Skin epidermis (tissue), 12 donors: Measurements from ENCODE around the gene VGLL4.
A peak's percentile ranks its signal among the peaks of the same experiment; 100 is the strongest.
"Not testable (repeated sequence)": the region's sequence is repeated elsewhere in the genome, so short reads cannot be mapped to it uniquely, and the experiment has no call there.

Experiments
- H3K27ac ChIP-seq, 21 experiments: fragments of 200-600 bp; sonication (generic) in 11 of 21; one replicate each; pipeline ENCODE4 v1.5.0; 2020; ENCODE audit warnings: mild to moderate bottlenecking in 3 of 21, inconsistent platforms in 2 of 21, moderate library complexity in 2 of 21
- H3K4me3 ChIP-seq, 7 experiments: fragments of 200-600 bp; sonication (generic) in 2 of 7; one replicate each; pipeline ENCODE4 v1.5.0; 2020; ENCODE audit warnings: inconsistent platforms in 2 of 7, mild to moderate bottlenecking in 2 of 7, moderate library complexity in 1 of 7

Gene VGLL4, protein sequence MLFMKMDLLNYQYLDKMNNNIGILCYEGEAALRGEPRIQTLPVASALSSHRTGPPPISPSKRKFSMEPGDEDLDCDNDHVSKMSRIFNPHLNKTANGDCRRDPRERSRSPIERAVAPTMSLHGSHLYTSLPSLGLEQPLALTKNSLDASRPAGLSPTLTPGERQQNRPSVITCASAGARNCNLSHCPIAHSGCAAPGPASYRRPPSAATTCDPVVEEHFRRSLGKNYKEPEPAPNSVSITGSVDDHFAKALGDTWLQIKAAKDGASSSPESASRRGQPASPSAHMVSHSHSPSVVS

DNA sequence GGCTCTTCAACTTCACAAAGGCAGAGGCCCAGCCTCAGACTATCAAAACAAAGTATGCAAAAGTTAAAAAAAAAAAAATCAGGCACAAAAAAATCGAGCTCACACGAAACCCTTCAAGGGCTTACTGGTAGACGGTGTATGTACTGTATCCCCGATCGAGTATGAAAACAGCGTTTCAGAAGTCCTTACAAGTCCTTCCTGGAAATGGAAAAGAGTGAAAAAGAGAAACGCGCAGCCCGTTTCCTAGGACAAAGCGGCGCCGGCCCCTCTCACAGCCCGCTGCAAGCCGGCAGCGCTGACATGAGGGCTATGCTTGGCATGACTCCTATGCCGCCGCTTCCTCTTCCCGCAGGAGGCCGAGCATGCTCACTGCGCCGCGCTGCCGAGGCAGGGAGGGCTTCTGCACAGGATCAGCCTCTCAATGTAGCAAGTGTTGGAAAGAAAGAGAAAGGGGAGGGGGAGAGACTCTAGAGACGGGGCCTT is at the start of gene VGLL4:
TSS of gene VGLL4 (minus strand) at position 311 of the 483 bp plus-strand sequence. CDS start 397 bp downstream, outside the sequence.
- peak within 1 kb of the TSS; percentile 27 to 96 (median 92) for H3K27ac ChIP-seq
- peak within 1 kb of the TSS; percentile 53 to 67 (median 61) for H3K4me3 ChIP-seq

DNA sequence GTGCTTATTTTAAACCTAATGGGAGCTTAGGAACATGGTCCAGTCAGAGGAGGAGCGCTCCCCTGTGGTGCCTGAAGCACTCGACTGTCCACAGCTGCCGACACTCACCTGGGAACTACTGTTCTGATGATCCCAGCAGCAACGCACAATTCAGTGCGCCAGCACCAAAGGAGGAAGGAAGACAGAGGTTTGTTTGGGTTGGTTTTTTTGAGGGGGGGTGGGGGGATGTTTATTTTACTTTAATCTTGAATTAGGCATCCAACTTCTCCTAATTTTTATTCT is 48.8 kb upstream of the VGLL4 start:
- Histone ChIP-seq H3K4me3 (no peak overlapping the region), H3K27ac (no peak overlapping the region)

DNA sequence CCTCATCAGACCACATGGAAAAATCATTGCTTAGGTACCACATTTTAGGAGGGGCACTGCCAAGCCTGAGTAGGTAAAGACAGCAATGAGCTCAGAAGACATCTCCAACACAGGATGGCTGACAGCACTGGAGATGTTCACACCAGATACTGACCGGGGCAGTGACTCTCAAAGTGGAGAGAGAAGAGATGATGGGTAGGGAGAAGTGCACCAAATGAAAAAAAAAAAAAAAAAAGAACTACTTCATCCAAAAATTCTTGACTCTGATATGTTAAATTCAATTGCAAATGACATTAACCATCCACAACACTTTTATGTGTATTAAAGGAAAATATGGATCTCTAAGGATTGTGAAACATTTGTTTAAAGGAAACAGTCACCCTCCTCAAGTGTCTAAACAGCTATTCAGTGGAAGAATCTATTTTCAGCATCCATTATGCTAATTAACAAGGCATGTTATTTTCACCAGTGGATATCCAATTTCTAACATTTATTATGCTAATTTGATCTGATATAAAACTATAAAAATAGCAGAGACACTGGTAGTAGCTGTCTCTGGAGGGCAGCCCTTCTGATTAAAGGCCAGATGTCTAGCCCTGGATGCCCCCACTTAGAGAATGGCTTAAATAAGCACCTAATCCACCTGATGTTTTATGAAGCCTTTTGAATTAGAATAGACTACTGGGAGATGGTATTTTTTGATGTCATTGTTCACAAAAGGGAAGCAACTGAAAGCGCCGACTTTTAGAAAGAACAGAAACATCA is 48.2 kb upstream of the VGLL4 start:
- Histone ChIP-seq H3K4me3 (no peak overlapping the region), H3K27ac (no peak overlapping the region)

DNA sequence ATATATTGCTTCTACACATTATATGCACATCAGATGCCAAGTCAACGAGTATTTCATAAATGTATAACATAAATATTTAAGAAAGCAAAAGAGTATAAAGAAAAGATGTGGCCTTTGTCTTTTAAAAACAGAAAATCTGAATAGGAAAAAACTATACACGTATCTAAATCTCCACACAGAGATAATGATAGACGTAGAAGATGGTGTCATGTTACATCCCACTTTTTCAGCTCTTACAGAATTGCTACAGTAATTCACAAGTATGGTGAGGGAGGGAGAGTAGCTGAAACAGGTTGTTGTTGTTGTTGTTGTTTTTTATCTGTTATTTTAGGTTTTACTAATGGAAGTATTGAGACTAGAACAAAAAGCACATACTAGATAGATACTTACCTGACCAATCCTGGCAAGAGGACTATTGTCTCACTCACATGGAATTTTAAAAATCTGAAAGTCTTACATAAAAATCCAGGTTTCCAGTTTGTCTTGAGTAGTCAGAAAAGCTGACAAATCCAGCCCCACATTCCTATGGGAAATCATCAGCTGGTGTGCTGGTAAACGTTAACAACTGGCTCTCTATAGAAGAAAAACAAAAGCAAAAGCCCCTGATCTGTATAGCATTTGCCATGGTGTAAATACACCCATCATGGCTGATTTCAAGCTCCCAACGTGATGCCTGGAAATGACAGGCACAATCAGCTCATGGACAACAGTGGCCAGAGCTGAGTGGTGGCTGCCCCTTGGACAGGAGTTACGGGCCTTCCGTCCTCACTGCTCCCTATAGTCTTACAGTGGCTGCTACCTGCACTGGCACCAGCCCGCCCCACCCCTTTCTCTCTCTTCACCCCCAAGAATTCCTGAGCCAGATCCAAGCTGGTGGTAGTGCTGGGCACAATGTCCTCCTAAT is 47.4 kb upstream of the VGLL4 start:
- Histone ChIP-seq H3K27ac (no peak overlapping the region), H3K4me3 (no peak overlapping the region)

DNA sequence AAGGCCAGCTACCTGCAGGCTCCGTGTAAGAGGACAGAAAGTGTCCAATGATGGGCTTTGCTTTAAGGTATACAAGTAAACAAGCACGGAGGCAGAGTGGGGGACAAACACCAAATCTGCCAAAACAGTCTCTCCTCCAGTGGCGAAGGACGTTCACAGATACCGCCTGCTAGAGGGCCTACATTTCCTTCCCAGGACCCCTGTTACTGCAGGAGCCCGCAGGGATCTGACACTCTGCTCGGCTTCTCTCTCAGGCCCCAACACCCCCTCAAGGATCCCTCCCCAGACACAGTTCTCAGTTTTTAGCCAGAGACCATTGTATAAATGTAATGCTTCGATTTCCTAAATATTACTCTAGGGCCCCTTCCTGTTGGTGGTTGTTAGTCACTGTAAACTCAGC is 46.0 kb upstream of the VGLL4 start:
- Histone ChIP-seq H3K4me3 (no peak overlapping the region), H3K27ac (no peak overlapping the region)

DNA sequence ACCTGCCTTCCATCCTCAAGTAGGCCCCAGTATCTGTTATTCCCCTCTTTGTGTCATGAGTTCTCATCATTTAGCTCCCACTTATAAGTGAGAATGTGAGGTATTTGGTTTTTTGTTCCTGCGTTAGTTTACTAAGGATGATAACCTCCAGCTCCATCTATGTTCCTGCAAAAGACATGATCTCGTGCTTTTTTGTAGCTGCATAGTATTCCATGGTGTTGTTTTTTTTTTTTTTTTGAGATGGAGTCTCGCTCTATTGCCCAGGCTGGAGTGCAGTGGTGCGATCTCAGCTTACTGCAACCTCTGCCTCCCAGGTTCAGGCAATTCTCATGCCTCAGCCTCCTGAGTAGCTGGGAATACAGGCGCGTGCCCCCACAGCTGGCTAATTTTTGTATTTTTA is 41.3 kb upstream of the VGLL4 start:
- H3K4me3 ChIP-seq, H3K27ac ChIP-seq: not testable (repeated sequence)

DNA sequence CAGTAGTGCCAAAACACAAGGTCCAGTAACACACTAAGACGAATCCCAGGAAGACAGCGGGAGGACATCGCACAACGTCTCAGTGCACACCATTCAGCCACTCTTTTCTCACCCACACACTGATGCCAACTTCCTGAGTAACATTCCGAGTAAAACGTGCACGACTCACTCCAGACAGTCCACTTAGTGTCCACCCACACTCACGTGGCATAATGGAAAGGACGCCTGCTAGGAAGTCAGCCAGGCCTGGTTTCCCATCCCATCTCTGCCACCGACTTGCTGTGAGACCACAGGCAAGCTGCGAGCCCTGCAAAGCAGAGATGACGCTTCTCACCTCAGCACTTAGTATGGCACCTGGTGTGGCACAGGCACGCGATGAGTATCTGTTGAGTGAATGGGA is 36.8 kb upstream of the VGLL4 start:
- H3K27ac ChIP-seq, result no peak overlapping the region
- no peak overlapping the region for H3K4me3 ChIP-seq

DNA sequence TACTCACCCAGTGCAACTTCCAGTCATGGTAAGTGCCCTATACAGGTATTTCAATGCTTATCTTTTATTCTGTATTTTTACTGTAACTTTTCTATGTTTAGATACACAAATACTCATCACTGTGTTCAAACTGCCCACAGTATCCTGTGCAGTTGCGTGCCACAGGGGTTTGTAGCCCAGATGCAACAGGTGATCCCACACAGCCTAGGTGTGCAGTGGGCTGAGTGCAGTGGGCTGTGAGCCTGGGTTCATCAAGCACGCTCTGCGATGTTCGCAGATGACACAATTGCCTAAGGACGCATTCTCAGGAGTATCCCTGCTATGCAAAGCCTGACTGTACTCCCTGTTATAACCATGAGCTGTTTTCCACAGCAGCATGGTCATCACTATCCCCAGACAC is 36.2 kb upstream of the VGLL4 start:
- H3K27ac ChIP-seq, result no peak overlapping the region
- no peak overlapping the region for H3K4me3 ChIP-seq

DNA sequence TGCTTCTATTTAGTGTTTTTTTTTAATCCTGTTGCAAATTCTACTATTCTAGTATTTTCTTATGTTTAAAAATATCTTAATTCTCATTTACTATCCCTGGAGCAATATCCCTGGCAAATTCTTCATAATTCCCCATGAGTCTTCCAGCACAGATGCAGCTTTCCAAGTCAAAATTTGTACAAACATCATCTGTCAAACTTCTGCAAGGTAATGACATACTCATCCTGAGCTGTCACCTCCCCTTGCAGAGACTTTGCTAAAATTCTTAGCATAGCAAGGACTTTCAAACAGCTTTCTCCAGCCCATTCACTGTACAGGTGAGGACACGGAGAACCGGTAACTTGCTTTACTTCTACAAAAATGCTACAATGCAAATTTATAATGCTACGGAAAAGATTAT is 28.6 kb upstream of the VGLL4 start:
- no peak overlapping the region for H3K27ac ChIP-seq

DNA sequence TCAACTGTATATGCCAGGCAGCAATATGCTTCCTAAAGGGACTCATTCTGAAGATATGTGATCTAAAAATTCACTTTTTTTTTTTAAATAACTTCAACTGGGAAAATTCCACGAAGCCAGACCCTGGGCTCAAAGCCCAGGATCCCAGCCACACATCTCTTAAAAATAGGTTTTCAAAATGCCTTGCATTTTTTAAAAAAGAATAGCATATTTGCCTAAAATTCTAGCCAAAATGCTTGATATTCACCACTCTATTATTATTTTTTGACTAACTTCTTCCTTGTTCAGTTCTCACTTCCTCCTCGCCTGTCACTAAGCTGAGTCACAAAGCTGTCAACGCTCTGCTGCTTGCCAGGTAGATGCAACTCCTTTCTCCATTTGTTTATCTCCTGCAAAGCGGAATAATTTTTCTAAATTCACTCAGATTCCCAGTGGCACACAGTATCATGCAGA is 28.0 kb upstream of the VGLL4 start:
- no peak overlapping the region for H3K4me3 ChIP-seq
- no peak overlapping the region for H3K27ac ChIP-seq

More for the DNA sequence above, 28.6 kb upstream of the VGLL4 start:
- H3K4me3 ChIP-seq, result no peak overlapping the region

DNA sequence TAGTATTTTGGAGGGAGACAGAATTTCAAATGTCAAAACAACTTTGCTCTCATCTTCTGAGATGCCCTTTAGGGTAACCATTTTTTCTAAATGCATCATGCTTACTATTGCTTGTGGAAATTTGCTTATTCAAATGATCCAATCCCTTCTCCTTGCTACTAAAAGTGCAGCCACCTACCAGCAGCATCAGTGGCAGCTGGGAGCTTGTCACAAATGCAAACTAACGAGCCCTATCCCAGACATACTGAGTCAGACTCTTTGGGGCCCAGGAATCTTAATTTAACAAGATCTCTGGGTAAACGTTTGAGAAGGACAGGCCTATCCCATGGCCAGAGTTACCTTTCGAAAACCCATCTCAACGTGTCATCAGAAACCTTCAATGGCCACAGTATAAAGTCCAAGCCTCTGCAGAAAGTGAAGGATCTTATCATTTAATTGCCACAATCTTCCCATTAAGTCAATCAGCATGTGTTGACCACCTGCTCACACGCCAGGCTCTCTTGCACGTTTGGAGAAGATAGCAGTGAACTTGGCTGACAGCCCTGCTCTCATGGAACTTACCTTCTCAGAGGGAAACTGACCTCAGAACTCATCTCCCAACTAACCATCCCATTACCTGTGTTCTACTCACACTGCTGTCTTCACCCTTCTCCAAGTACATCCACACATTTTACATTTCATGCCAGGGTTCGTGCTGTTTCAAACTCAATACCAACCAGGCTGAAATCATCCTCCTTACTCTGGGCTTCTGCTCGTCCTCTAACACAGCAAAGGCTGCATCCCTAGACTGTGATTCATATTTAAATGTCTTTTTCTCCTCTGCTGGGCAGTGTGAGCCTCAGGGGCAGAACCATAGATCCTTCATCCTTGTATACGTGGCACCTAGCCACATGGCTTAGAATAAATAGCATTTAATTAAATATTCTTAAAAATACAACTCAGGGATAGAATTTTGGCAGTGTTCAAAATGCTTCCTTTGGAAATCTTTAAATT is 24.8 kb upstream of the VGLL4 start:
- no peak overlapping the region for H3K27ac ChIP-seq
- H3K4me3 ChIP-seq, result no peak overlapping the region

DNA sequence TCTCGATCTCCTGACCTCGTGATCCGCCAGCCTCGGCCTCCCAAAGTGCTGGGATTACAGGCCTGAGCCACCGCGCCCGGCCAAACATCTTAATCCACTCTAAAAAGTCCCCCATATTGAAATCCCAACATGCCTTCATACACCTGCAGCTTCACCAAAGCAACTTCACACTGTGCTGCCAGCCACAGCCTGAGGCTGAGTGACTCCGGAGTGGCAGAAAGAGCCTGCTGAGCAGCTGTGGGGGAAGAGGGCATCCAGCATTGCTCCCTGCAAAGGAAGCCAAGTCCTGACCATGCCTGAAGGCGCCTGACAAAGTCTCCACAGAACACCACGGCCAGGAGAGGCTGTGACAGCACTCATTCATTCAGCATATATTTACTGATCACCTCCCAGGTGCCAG is 21.6 kb upstream of the VGLL4 start:
- H3K27ac ChIP-seq, result no peak overlapping the region

DNA sequence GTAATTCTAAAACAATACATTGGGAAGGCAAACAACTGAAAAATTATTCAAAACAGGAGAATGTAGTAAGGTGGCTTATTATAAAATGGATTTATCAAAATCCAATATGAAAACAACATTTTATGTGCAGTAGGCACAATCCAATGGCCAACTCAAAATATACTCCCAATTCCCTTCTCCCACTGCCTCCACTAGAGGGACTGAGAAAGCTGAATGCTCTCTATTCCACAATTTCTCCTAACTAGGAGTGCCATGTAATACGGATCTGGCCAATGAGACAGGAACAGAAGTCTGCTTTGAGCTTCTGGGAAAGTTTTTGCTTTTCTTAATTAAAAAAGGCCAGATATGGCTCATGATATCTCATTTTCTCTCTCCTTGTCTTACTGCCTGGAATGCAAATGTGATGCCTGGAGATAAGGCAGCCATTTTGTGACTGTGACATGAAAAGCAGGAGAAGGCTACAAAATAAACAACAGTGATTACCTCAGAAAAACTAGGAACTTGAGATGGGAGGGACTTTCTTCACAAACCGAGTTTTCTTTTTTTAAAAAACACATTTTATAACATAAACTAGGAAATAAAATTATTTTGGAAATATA is 18.8 kb upstream of the VGLL4 start:
- Histone ChIP-seq H3K4me3 (no peak overlapping the region), H3K27ac (peak overlapping the region in 2 of 21 experiments; percentile 21 to 64)

More for the DNA sequence above, 21.6 kb upstream of the VGLL4 start:
- no peak overlapping the region for H3K4me3 ChIP-seq

DNA sequence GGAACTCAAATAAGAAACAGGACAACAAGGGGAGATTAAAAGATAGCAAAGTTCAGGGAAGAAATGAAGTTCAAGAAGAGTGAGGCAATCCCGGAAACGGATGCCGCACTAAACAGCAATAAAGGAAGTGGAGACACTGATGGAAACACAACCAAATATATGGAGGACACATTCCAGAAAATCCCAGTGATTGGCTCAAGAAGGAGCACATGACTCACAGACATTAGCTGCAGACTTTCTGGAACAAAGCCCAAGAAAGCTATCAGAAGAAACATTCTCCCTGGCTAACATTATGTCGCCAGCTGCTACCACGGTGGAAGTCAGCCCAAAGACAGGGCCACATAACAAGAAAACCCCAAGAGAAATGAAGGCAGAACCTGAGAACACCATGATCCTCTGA is 18.1 kb upstream of the VGLL4 start:
- H3K4me3 ChIP-seq, result no peak overlapping the region
- H3K27ac ChIP-seq, result peak overlapping the region in 2 of 21 experiments; percentile 21 to 50

DNA sequence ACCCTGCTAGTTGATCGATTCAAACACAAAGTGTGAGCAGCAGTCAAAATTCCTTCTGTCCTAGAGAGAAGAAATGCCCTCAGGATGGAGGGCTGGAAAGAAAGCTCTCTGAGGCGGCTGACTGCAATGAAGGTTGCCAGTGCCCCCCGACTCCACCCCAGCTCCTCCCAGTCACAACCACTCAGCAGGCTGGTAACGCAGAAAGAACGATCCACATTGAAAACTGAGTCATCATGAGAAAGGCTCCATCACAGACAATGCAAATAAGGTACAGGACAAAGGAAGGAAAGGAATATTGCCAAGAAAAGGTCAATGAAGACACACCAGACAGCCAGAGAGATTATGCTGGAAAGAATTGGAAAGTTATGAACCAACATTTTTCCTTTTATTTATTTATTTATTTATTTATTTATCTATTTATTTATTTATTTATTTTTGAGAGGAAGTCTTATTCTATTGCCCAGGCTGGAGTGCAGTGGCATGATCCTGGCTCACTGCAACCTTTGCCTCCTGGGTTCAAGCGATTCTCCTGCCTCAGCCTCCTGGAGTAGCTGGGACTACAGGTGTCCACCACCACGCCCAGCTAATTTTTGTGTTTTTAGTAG is 17.4 kb upstream of the VGLL4 start:
- H3K27ac ChIP-seq, result peak overlapping the region in 2 of 21 experiments; percentile 21 to 50
- no peak overlapping the region for H3K4me3 ChIP-seq

DNA sequence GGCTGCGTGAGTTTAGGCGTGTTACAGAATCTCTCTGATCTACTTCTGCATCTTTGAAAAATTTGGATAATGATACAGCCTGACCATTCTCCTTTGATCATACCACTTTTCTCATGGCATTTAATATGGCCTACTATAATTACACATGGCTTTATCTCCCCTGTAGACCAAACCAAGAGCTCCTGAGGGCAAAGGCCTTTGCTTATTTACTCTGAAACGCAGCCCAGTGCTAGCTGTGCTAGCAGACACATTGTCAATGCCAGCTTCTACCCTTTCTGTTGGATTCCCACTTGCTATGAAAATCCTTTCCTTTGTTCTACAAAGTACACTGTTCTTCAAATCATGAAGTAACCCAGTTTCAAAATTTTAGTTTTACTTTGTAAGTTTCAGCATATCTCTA is 16.5 kb upstream of the VGLL4 start:
- Histone ChIP-seq H3K27ac (no peak overlapping the region), H3K4me3 (no peak overlapping the region)

DNA sequence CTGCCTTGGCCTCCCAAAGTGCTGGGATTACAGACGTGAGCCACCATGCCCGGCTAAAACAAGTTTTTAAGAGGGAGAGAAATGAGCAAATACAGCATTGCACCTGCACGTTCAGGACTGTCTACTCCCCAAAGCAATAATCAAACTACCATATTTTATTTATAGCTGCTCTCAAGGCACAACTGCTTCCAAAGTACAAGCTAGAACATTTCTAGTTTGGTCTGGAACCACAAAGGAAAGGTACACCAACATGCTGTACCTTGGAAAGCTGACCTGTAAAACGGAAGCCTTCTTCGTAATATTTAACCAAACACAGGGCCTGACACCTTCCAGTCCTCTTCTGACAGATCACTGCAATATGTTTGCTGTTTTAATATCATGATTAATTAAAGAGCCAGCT is 14.5 kb upstream of the VGLL4 start:
- no peak overlapping the region for H3K27ac ChIP-seq
- H3K4me3 ChIP-seq, result no peak overlapping the region

DNA sequence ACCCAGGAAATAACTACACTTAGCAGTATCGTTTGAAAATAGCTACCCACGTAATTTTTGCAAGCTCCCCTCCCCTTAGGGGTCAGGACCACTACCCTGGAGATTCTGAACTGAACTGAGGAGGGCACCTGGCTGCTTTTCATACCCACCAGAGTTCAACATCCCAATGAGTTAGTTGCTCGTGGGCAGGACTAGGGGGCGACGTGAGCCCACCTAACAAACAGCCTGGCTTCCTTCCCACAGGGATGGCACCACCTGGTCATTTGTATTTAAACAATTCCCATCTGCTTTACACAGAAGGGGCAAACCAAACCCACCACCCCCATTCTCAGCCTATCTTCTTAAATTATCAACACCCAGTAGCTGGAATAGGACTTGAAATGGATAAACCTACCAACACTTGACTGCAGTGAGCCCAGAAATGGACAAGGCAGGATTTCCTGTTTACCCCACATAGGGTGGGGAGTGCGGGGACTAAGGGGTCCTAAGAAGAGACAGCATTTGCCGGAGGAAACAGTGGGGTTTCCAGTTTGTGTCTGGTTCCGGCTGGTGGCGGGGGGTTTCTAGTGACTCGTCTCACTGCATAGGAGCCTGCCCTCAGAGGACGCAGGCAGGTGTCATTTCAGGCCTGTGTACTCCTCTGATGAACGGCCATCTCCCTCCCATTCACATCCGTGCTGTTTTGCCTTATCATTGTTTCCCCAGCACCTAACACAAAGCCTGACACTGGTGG is 11.6 kb upstream of the VGLL4 start:
- Histone ChIP-seq H3K27ac (no peak overlapping the region), H3K4me3 (no peak overlapping the region)
